ENCODE measurements around the gene RMND5A.
"Not testable (repeated sequence)": the region's sequence is repeated elsewhere in the genome, so short reads cannot be mapped to it uniquely, and the experiment has no call there.

The RMND5A gene

DNA sequence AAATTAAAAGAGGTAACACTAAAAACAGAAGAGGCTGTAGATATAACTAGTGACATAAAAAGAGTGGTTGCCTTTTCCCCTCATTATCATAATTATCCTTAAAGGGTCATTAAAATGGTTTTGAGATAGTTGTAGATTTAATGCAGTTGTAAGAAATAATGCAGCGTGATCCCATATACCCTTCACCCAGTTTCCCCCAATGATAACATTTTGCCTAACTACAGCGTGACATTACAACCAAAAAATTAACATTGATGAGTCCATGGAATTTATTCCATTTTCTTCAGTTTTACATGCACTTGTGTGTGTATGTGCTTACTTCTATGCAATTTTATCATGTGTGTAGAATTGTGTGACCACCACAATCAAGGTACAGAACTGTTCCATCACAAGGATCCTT, 13.2 kb upstream of the RMND5A start:
- ChIA-PET CTCF (no interaction called here), POLR2A (ENCODE audit: low non-redundant PET) (no interaction called here)
- TF ChIP-seq, protein P1, sequence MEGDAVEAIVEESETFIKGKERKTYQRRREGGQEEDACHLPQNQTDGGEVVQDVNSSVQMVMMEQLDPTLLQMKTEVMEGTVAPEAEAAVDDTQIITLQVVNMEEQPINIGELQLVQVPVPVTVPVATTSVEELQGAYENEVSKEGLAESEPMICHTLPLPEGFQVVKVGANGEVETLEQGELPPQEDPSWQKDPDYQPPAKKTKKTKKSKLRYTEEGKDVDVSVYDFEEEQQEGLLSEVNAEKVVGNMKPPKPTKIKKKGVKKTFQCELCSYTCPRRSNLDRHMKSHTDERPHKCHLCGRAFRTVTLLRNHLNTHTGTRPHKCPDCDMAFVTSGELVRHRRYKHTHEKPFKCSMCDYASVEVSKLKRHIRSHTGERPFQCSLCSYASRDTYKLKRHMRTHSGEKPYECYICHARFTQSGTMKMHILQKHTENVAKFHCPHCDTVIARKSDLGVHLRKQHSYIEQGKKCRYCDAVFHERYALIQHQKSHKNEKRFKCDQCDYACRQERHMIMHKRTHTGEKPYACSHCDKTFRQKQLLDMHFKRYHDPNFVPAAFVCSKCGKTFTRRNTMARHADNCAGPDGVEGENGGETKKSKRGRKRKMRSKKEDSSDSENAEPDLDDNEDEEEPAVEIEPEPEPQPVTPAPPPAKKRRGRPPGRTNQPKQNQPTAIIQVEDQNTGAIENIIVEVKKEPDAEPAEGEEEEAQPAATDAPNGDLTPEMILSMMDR (conservative IDR thresholded peaks at IDR 0.05; ENCODE audit: low read depth): no peak
- H3K27ac ChIP-seq: no peak overlapping the region
- no peak for DNase-seq (ENCODE audit: low spot score)

DNA sequence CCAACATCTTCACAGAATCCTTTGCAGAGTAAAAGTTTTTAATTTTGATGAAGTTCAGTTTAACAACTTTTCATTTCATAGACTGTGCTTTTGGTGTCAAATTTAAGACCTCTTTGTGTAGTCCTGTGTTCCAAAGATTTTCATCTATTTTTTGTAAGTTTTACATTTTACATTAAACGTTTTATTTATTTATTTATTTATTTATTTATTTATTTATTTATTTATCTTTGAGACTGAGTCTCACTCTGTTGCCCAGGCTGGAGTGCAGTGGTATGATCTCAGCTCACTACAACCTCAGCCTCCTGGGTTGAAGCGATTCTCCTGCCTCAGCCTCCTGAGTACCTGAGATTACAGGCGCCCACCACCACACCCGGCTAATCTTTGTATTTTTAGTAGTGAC, 12.0 kb upstream of the RMND5A start:
- DNase-seq (ENCODE audit: low spot score); H3K27ac ChIP-seq; CTCF ChIA-PET; POLR2A ChIA-PET (ENCODE audit: low non-redundant PET): not testable (repeated sequence)

DNA sequence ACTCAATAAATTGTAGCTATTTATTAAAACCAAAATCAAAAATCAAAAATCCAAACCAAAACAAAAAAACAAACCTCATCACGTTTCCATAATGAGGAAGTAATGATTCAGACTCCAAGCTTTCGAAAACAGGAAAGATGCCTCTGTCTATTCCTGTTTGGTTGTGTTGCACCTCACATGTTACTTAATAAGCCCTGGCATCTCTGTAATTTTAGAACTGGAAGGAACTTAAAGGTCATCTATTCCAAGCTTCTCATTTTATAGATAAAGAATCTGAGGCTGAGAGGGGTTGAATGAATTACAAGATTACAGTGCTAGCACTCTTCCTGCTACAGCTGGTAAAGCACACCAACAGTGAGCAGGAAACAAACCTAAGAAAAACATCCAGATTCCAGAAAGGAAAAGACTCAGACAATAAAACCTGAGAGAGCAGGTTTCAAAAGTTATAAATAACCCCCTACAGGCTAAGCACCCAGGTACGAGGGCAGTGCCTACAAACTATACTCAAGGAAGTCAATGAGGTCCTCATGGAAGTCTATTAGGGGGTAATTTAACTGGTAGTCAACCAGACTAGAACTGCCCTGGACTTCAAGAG, 5.4 kb upstream of the RMND5A start:
- CTCF ChIA-PET; DNase-seq (ENCODE audit: low spot score); H3K27ac ChIP-seq; POLR2A ChIA-PET (ENCODE audit: low non-redundant PET): not testable (repeated sequence)

DNA sequence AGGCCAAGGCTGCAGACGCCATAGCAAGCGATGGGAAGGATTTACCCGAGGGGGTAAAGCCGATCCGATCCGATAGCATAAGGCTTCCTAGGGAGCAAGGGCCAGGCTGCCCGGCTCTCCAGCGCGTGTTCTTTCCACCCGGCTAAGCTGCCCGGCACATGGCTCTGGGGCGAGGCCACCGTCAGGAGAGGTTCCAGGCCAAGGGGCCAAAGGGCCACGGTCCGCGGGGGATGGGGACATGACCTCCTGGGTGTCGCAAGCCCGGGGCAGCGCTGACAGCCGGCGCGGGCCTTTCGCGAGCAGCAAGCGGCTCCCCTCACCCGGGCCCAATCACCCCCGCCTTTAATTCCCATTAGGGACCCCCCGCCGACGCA, 841 bp upstream of the RMND5A start:
- CTCF ChIA-PET; DNase-seq (ENCODE audit: low spot score); POLR2A ChIA-PET (ENCODE audit: low non-redundant PET): not testable (repeated sequence)
- peak overlapping the region; percentile 83 for H3K27ac ChIP-seq

DNA sequence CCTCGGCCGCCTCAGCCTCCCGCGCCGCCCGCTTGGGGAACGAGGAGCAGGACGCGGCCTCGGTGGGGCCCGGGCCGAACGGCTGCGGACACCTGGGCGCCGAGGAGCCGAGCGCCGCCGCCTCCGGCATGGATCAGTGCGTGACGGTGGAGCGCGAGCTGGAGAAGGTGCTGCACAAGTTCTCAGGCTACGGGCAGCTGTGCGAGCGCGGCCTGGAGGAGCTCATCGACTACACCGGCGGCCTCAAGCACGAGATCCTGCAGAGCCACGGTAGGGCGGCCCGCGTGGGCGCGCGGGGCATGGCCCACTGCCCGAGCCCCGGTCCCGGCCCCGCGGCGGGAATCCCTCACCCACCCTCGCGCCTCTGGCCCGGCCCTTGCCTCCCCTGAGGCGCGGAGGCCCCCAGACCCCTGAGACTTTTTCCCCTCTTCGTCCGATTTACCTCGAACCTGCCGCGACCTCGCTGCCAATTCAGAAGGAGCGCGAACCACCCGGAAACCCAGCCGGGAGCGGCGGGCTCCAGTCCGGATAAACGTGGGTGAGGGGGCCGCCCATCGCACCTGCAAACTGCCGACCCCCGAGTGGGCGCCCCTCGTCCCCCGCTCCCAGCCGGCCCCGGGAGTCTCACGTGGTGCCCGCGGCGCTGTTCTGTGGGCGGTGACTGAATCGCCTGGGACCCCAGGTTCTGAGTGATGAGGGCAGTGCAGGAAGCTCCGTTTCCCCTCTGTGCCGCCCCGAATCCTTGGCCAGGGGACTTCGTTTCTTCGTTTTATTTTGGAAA, 639 bp downstream of the RMND5A start:
- DNase-seq (ENCODE audit: low spot score); CTCF ChIA-PET; POLR2A ChIA-PET (ENCODE audit: low non-redundant PET): not testable (repeated sequence)
- peak overlapping the region; percentile 83 for H3K27ac ChIP-seq

DNA sequence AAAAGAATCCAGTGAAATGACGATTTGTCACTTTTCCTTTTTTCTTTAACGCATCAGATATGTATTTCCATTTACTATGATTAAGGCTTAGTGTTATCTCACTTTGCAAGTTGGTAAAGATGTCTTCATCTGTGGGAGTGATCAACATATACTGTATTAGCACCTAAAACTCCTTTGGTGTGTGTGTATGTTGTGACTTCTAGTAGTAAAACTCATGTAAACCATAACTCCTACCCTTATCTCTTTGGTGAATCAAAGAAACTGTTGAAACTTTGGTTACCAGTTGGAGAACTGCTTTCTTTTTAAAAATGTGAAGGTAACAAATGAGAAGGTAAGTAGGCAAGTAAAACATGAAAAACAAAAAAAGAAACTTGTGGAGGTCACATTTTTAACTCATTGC, 5.6 kb downstream of the RMND5A start:
- DNase-seq (ENCODE audit: low spot score); POLR2A ChIA-PET (ENCODE audit: low non-redundant PET); H3K27ac ChIP-seq; CTCF ChIA-PET: not testable (repeated sequence)

DNA sequence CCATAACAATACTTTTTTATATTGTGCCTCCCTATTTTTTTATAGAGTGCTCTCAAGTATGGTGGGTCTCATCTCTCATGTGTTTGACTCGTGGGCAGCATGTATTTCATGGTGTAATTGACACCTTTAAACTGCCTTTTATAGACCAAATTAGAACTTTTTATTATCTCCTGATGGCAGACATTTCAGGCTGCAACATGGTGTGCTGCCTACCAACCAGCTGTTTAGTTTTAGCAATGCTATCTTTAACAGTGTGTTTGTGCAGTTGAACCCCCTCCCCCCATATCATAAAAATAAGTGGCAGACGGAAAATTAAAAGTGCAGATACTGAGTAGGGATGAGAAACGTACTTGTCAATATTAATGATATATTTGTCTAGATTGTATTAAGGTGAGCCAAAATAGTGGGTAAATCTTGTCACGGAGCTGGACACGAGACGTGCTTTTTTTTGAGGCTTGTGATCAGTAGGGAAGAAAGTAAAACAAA, 12.0 kb downstream of the RMND5A start:
- H3K27ac ChIP-seq; DNase-seq (ENCODE audit: low spot score); POLR2A ChIA-PET (ENCODE audit: low non-redundant PET); CTCF ChIA-PET: not testable (repeated sequence)

DNA sequence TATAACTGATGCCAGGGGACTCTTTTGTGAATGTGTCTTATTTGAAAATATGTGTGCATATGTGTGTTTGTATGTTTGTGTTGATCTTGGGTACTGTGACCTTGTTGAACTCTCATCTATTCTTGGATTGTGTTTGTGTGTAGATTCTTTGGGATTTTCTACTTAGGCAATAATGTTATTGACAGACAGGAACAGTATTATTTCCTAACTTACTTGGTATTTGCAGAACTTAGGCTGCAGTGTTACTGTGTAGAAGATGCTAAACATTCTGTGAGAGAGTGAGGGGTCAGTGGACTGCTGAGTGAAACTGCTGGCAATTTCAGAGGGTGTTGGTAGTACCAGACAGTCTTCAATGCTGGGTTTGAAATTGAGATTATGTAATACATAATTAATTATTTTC, 12.7 kb downstream of the RMND5A start:
- POLR2A ChIA-PET (ENCODE audit: low non-redundant PET); DNase-seq (ENCODE audit: low spot score); H3K27ac ChIP-seq; CTCF ChIA-PET: not testable (repeated sequence)

DNA sequence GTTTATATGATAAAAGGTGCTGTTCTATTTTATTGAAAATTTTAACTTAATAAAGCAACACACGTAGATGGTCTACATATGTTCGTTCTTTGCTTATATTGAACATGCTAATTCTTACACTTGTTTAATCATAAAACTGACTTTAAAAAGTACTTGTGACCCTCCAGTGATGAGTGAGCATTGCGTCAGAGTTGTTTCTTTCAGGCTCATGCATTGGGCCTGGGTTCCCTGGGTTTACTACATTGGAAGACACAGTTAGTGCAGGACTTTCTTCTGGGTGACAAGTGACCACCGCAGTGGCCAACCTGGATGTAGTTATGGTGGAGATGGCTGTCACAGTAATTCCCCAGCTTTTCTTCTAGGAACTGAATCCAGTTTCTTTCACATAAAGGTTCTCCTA, 13.4 kb downstream of the RMND5A start:
- DNase-seq (ENCODE audit: low spot score); CTCF ChIA-PET; POLR2A ChIA-PET (ENCODE audit: low non-redundant PET); H3K27ac ChIP-seq: not testable (repeated sequence)

DNA sequence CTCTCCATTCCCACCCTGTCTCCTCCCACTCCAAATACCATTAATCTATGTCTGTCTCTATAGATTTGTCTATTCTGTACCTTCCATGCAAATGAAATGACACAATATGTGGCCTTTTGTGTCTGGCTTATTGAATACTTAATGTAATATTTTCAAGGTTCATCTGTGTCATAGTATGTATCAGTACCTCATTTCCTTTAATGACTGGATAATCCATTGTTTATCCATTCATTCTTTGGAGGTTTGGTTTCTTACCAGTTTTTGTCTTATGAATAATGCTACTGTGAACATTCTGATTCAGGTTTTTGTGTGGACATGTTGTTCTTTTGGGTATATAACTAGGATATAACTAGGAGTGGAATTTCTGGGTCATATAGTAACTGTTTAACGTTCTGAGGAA, 14.8 kb downstream of the RMND5A start:
- CTCF ChIA-PET; H3K27ac ChIP-seq; POLR2A ChIA-PET (ENCODE audit: low non-redundant PET); DNase-seq (ENCODE audit: low spot score): not testable (repeated sequence)

DNA sequence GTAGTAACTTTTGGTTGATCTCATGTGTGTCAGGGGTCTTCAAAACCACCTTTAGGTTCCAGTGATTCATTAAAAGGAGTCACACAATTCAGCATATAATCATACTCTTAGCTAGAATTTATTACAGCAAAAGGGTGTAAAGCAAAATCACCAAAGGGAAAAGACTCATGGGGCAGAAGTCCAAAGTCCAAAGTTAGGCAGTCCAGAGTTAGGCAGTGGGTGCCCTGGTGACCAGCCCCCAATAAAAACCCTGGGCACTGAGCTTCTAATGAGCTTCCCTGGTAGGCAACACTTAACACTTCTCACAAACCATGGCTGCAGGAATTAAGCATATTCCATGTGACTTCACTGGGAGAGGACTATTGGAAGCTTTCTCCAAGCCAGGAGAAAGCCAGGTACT, 19.4 kb downstream of the RMND5A start:
- POLR2A ChIA-PET (ENCODE audit: low non-redundant PET); DNase-seq (ENCODE audit: low spot score); H3K27ac ChIP-seq; CTCF ChIA-PET: not testable (repeated sequence)

DNA sequence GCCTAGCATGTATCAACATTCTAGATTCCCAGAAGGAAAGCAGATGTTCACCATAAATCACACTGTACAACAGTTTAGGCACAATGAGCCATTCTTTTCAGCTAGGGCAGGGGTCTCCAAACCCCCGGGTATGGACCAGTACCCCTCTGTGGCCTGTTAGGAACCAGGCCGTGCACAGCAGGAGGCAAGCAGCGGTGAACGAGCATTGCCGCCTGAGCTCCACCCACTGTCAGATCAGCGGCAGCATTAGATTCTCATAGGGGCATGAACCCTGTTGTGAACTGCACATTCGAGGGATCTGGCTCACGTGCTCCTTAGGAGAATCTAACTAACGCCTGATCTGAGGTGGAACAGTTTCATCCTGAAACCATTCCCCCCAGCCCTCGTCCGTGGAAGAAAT, 19.8 kb downstream of the RMND5A start:
- H3K27ac ChIP-seq; DNase-seq (ENCODE audit: low spot score); POLR2A ChIA-PET (ENCODE audit: low non-redundant PET); CTCF ChIA-PET: not testable (repeated sequence)

DNA sequence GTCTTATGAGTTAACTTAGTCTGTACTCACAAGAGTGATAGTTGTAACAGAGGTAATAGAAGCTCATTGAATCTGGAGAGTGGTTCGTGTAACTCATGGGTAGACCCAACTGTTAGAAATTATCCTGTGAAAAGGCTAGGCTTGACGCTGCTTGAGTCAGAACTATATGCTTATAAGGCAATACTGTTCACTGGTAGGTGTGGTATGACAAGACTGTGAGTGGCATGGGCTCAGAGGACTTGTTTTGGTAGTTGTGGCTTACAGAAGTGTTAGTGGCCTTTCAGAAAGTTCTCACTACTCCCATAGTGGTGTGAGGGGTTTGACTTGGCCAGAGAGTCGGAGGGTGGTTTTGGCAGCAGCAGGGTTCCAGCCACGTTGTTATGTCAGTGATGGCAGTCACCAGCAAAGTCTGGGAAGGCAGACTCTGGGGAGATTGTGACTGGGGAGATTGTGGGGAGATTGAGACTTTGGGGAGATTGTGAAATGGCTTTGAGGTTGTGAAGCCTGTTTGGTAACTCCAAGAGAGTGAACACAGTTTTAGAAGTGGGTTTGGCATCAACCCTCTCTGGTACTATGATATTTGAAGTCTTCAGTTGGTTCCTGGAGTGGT, 21.9 kb downstream of the RMND5A start:
- POLR2A ChIA-PET (ENCODE audit: low non-redundant PET); H3K27ac ChIP-seq; DNase-seq (ENCODE audit: low spot score); CTCF ChIA-PET: not testable (repeated sequence)

Measured in RWPE1 (cell line).